Measurements from ENCODE around the gene TMEM94.

DNA sequence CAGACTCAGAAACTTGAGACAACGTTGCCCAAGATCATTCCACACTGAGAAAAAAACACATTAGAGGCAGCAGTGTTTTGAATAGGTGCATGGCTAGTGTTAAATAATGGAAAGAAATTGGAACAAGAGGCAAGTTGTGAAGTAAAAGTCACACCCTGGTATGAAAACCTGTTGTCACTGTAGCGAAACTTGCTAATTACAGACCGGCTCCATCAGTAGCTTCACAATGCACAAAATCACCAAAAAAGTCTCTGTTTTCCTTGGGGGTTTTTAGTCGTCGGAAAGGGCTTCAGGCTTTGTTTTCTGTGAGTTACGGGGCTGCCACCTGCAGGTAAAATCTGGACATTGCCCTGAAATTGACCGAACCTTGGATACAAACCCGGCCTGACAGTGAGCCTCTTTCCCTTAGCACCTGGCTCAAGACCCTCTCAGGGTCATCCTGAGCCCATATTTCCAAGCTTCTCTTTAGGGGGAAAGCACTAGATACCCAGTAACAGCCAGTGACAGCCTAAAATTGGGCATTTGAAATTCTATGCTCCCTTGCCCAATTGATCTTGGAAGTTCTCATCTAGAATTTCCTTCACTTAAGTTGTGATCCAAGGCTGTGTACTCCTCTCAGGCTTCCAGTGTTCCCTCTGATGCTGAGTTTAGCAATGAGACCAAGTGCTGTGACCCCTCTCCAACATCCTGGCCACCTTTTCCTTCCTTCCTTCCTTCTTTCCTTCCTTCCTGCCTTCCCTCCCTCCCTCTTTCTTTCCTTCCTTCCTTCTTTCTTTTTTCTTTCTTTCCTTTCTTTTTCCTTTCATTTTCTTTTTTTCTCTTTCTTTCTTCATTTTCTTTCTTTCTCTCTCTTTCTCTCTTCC is 43.7 kb upstream of the TMEM94 start:
- no peak for TF ChIP-seq POLR2A (IDR thresholded peaks at IDR 0.05)
- TF ChIP-seq, protein P1, sequence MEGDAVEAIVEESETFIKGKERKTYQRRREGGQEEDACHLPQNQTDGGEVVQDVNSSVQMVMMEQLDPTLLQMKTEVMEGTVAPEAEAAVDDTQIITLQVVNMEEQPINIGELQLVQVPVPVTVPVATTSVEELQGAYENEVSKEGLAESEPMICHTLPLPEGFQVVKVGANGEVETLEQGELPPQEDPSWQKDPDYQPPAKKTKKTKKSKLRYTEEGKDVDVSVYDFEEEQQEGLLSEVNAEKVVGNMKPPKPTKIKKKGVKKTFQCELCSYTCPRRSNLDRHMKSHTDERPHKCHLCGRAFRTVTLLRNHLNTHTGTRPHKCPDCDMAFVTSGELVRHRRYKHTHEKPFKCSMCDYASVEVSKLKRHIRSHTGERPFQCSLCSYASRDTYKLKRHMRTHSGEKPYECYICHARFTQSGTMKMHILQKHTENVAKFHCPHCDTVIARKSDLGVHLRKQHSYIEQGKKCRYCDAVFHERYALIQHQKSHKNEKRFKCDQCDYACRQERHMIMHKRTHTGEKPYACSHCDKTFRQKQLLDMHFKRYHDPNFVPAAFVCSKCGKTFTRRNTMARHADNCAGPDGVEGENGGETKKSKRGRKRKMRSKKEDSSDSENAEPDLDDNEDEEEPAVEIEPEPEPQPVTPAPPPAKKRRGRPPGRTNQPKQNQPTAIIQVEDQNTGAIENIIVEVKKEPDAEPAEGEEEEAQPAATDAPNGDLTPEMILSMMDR (IDR thresholded peaks at IDR 0.05): peak; percentile 41 to 91 (median 78)
- no peak for TF ChIP-seq POLR2AphosphoS5 (IDR thresholded peaks at IDR 0.05)

Measured in gastroesophageal sphincter (tissue), 3 donors.